Stomach (tissue), 4 donors: Measurements from ENCODE around the gene PATL1.

Experiments
- EP300 ChIP-seq: sonication (generic); formaldehyde crosslinking; IDR thresholded peaks from one replicate; pipeline ENCODE4 v1.6.1; 2017; ENCODE audit warnings: antibody characterized with exemption
- POLR2A ChIP-seq, 4 donors: fragments of 450-650 bp; IDR thresholded peaks; one replicate each; pipeline ENCODE4 v1.6.1; 2016; ENCODE audit warnings: antibody characterized with exemption in 4 of 4, control low read depth in 2 of 4, mild to moderate bottlenecking in 1 of 4, moderate library complexity in 1 of 4
- TF ChIP-seq, protein P1 (sequence below), 7 experiments: fragments of 450-650 bp in 4 of 7; fragments of 200-600 bp in 3 of 7; sonication (generic) in 3 of 7; IDR thresholded peaks; one replicate each; pipeline ENCODE4 v1.5.1; 2016 to 2019; ENCODE audit warnings: antibody characterized with exemption in 7 of 7, control low read depth in 2 of 7, mild to moderate bottlenecking in 1 of 7

DNA sequence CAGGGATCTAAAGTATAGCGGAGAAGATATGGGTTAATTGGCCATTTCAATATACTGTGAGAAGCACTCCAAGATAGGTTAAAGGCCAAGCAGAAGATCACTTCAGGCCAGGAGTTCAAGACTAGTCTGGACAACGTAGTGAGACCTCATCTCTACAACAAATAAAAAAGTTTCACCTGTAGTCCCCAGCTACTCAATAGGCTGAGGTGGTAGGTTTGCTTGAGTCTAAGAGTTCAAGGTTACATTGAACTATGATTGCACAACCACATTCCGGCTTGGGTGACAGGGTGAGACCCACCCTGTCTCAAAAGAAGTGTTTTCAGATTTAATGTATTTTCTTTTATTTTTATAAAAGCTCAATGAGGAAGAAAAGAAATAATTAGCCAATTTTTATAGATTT lies 25.4 kb downstream of the PATL1 start:
- TF ChIP-seq, protein P1, sequence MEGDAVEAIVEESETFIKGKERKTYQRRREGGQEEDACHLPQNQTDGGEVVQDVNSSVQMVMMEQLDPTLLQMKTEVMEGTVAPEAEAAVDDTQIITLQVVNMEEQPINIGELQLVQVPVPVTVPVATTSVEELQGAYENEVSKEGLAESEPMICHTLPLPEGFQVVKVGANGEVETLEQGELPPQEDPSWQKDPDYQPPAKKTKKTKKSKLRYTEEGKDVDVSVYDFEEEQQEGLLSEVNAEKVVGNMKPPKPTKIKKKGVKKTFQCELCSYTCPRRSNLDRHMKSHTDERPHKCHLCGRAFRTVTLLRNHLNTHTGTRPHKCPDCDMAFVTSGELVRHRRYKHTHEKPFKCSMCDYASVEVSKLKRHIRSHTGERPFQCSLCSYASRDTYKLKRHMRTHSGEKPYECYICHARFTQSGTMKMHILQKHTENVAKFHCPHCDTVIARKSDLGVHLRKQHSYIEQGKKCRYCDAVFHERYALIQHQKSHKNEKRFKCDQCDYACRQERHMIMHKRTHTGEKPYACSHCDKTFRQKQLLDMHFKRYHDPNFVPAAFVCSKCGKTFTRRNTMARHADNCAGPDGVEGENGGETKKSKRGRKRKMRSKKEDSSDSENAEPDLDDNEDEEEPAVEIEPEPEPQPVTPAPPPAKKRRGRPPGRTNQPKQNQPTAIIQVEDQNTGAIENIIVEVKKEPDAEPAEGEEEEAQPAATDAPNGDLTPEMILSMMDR (IDR thresholded peaks at IDR 0.05) = no peak
- TF ChIP-seq EP300 = no peak
- TF ChIP-seq POLR2A (IDR thresholded peaks at IDR 0.05) = no peak
